Right atrium auricular region (tissue), 2 donors: Measurements from ENCODE around the gene DHX35. TPM values are rescaled to one million over a fixed set of nuclear protein-coding genes. Genes with fewer than 3 reads are reported as not detected.

Source experiments
- DNase-seq: peaks from one replicate; pipeline ENCODE4 v3.0.0-alpha.2; 2019; ENCODE audit warnings: low spot score
- H3K27ac ChIP-seq, 2 donors: fragments of 200-600 bp; sonication (generic); 1 replicate in 1 of 2; 2 replicates in 1 of 2; pipeline ENCODE4 v1.5.1; 2016 to 2019
- H3K27me3 ChIP-seq, 2 donors: fragments of 200-600 bp; sonication (generic); one replicate each; pipeline versions ENCODE4 v1.5.1 to v1.6.0; 2017 to 2019
- H3K36me3 ChIP-seq: fragments of 200-600 bp; sonication (generic); one replicate; pipeline ENCODE4 v1.5.1; 2016
- H3K4me1 ChIP-seq, 2 donors: fragments of 200-600 bp; sonication (generic); one replicate each; pipeline versions ENCODE4 v1.5.1 to v1.6.0; 2017 to 2019
- H3K4me3 ChIP-seq, 2 donors: fragments of 200-600 bp; sonication (generic); 1 replicate in 1 of 2; 2 replicates in 1 of 2; pipeline ENCODE4 v1.5.1; 2017 to 2019; ENCODE audit warnings: mild to moderate bottlenecking in 1 of 2, moderate library complexity in 1 of 2
- H3K9me3 ChIP-seq, 2 donors: fragments of 200-600 bp; sonication (generic); one replicate each; pipeline ENCODE4 v1.5.1; 2019
- total RNA-seq, 2 donors: library from RNA; depleted of rRNA; stranded (reverse); fragments of >200 nt; gene quantifications; one replicate each; pipeline ENCODE4 v1.1.0, GENCODE V29; 2016
- TF ChIP-seq, protein P1 (sequence below), 2 donors: fragments of 200-600 bp; sonication (generic); IDR thresholded peaks; one replicate each; pipeline ENCODE4 v1.5.1; 2019; ENCODE audit warnings: antibody characterized with exemption in 2 of 2

The DHX35 gene
- total RNA-seq, 2 donors from 2014 or later: 15.2 to 41.0 TPM

DNA sequence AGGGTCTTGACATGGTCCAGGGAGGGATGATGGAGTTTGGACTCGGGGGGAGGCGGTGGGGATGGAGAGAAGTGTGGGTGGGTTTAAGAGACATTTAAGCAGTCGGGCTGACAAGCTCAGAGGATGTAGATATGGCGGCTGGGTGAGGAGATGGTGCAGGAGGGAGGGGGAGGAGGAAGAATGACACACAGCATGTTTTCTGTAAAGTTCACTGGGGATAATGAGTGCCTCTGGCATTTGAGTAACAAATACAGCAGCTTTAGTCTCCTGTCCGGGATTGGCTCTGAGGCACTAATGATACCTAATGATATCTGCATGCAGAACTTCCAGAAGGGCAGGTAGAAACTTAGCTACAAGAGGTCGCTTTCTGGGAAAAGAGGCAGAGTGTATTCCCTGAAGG lies 107.8 kb downstream of the DHX35 start:
- H3K9me3 ChIP-seq: peaks cover 0 to 10% of the 10 kb centered on the region in 2 donors
- no peaks in the 10 kb centered on the region for H3K27me3 ChIP-seq
- H3K4me1 ChIP-seq: no peaks in the 10 kb centered on the region
- no peak overlapping the region for H3K27ac ChIP-seq
- no peak for DNase-seq
- no peaks in the 10 kb centered on the region for H3K36me3 ChIP-seq
- TF ChIP-seq, protein P1, sequence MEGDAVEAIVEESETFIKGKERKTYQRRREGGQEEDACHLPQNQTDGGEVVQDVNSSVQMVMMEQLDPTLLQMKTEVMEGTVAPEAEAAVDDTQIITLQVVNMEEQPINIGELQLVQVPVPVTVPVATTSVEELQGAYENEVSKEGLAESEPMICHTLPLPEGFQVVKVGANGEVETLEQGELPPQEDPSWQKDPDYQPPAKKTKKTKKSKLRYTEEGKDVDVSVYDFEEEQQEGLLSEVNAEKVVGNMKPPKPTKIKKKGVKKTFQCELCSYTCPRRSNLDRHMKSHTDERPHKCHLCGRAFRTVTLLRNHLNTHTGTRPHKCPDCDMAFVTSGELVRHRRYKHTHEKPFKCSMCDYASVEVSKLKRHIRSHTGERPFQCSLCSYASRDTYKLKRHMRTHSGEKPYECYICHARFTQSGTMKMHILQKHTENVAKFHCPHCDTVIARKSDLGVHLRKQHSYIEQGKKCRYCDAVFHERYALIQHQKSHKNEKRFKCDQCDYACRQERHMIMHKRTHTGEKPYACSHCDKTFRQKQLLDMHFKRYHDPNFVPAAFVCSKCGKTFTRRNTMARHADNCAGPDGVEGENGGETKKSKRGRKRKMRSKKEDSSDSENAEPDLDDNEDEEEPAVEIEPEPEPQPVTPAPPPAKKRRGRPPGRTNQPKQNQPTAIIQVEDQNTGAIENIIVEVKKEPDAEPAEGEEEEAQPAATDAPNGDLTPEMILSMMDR (IDR thresholded peaks at IDR 0.05): no peak
- no peak overlapping the region for H3K4me3 ChIP-seq

DNA sequence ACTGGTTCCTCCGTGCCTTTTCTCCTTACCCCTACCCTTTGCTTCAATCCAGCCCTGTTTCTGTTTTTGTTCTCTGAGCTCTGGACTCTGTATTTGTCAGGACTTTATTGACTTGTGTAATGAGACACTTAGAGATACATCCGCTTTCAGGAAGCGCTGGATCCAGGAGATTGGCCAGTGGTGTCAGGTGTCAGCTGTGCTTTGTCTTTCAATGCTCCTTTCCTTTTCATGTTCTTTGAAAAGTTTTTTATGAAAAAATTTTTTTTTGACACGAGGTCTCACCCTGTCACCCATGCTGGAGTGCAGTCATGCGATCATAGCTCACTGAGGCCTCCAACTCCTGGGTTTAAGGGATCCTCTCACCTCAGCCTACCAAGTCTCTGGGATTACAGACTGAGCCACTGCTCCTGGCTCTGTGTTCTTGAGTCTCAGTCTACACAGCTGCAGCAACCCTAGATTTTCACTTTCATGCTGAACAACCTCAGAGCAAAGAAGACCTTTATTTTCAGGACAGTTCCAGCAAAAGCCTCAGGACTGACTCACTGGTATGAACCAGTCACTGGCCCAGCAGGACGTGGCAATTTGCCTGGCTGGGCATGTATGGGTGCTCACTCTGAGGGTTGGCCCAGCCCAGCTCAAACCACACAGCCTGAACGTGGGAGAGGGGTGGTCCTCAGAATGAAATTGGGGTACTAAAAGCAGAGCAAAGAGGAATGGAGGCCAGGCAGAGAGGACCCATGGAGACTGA lies 108.5 kb downstream of the DHX35 start:
- H3K4me3 ChIP-seq: no peak overlapping the region
- no peaks in the 10 kb centered on the region for H3K27me3 ChIP-seq
- TF ChIP-seq, protein P1 (IDR thresholded peaks at IDR 0.05): no peak
- DNase-seq: no peak
- H3K4me1 ChIP-seq: no peaks in the 10 kb centered on the region
- H3K27ac ChIP-seq: no peak overlapping the region
- H3K9me3 ChIP-seq: peaks cover 0 to 10% of the 10 kb centered on the region in 2 donors
- H3K36me3 ChIP-seq: no peaks in the 10 kb centered on the region

DNA sequence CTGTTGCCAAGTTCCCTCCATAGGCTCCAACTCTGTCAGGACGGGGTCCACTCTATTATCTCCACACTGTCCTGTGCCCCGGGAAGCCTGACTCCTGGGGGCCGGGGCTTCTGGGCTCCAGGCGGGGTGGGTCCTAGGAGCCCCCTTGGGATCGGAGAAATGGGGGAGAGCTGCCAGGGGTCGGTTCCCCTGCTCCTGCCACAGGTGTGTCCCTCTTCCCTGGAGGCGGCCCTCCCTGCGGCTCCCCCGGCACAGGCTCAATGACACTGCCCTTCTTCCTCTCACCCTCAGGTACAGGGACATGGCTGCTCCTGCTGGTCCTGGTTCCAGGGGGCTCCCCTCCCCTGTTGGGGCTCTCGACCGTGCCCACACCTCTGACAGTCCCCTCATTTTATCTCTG lies 110.0 kb downstream of the DHX35 start:
- Histone ChIP-seq H3K4me3 (no peak overlapping the region), H3K4me1 (no peaks in the 10 kb centered on the region), H3K27ac (no peak overlapping the region), H3K27me3 (no peaks in the 10 kb centered on the region), H3K36me3 (no peaks in the 10 kb centered on the region), H3K9me3 (peaks cover 0 to 10% of the 10 kb centered on the region in 2 donors)
- no peak for DNase-seq
- TF ChIP-seq, protein P1 (IDR thresholded peaks at IDR 0.05): no peak

DNA sequence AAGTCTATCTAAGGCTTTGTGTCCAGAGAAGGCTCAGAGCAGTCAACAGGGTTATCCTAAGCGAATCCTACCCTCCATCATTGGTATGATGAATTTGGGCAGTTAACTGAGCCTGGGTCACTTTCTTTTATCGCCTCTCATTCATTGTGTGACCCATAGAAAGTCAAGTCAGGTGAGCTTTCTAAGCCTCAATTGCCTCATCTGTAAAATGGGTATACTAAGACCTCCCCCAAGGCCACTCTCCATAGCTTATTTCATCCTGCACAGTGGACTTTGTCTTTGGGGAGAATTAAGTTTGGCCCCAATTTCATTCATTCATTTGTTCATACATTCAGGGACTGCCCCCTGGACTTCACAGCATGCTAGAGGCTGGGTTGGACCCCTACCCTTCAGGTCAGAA lies 110.5 kb downstream of the DHX35 start:
- TF ChIP-seq, protein P1 (IDR thresholded peaks at IDR 0.05): no peak
- Histone ChIP-seq H3K4me1 (no peaks in the 10 kb centered on the region), H3K27ac (no peak overlapping the region), H3K27me3 (no peaks in the 10 kb centered on the region), H3K36me3 (no peaks in the 10 kb centered on the region), H3K4me3 (no peak overlapping the region), H3K9me3 (peaks cover 0 to 10% of the 10 kb centered on the region in 2 donors)
- no peak for DNase-seq

DNA sequence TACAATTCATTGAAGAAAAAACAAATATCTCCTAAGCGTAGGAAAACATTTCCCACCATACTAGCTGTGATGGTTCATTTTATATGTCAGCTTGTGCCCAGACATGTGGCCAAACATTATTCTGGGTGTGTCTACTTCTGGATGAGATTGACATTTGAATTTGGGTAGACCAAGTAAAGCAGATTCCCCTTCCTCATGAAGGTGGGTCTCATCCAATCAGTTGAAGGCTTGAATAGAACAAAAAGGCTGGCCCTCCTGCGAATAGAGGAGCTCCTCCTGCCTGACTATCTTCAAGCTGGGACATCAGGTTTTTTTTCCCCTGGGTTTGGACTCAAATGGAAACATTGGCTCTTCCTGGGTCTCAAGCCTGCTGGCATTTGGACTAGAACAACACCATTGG lies 113.6 kb downstream of the DHX35 start:
- Histone ChIP-seq H3K27me3 (no peaks in the 10 kb centered on the region), H3K27ac (no peak overlapping the region), H3K9me3 (no peaks in the 10 kb centered on the region), H3K4me3 (no peak overlapping the region), H3K4me1 (no peaks in the 10 kb centered on the region), H3K36me3 (no peaks in the 10 kb centered on the region)
- TF ChIP-seq, protein P1 (IDR thresholded peaks at IDR 0.05): no peak
- no peak for DNase-seq

DNA sequence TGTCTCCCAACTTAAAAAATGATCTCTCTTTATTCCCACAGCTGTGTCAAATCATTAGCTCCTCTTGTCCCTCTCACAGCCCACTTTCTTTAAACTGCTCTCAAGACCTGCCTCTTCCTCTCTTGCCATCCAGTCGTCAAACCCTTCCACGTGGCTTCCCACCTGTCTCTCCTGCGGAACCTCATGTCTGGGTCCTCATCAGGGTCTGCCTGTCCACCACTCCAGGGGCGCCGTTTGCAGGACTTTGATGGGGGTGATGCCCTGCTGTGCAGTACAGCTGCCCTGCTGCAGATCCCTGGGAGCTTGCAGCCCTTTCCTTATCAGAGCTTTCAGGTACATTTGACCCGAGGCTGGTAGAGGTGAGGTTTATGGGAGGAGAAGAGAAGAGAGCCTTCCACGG lies 114.8 kb downstream of the DHX35 start:
- H3K27me3 ChIP-seq: no peaks in the 10 kb centered on the region
- TF ChIP-seq, protein P1 (IDR thresholded peaks at IDR 0.05): no peak

More for the DNA sequence above, 114.8 kb downstream of the DHX35 start:
- no peak for DNase-seq
- no peaks in the 10 kb centered on the region for H3K4me1 ChIP-seq
- H3K27ac ChIP-seq: no peak overlapping the region
- H3K36me3 ChIP-seq: no peaks in the 10 kb centered on the region
- no peak overlapping the region for H3K4me3 ChIP-seq
- no peaks in the 10 kb centered on the region for H3K9me3 ChIP-seq
